DND-41 (cell line): ENCODE measurements around the gene OR13C5.
"Not testable (repeated sequence)": the region's sequence is repeated elsewhere in the genome, so short reads cannot be mapped to it uniquely, and the experiment has no call there.

ENCODE experiments used
- CTCF ChIP-seq: IDR thresholded peaks from 2 replicates; pipeline ENCODE4 v1.5.1; 2012; ENCODE audit warnings: borderline replicate concordance, low read length, moderate library complexity, mild to moderate bottlenecking; ENCODE audit not compliant: poor library complexity, severe bottlenecking; ENCODE audit errors: extremely low read depth
- EZH2 ChIP-seq: IDR thresholded peaks from 3 replicates; pipeline ENCODE4 v1.6.1; 2012; ENCODE audit warnings: borderline replicate concordance, low read depth, mild to moderate bottlenecking, moderate library complexity, low read length, inconsistent platforms; ENCODE audit not compliant: severe bottlenecking

- not testable (repeated sequence) for TF ChIP-seq CTCF, EZH2
These were observed 26.8 kb upstream of the OR13C5 start for GRCh38 chr9:104625964-104626363.
